Measurements from ENCODE around the gene MAP3K5. TPM values are rescaled to one million over a fixed set of nuclear protein-coding genes. Genes with fewer than 3 reads are reported as not detected.

MAP3K5 gene
- total and polyA plus RNA-seq, 9 of the 15 experiments (the other 6 are each of a cell fraction or from before 2014, with no cell fraction given) = 2.2 to 13.0 (median 9.9) TPM

DNA sequence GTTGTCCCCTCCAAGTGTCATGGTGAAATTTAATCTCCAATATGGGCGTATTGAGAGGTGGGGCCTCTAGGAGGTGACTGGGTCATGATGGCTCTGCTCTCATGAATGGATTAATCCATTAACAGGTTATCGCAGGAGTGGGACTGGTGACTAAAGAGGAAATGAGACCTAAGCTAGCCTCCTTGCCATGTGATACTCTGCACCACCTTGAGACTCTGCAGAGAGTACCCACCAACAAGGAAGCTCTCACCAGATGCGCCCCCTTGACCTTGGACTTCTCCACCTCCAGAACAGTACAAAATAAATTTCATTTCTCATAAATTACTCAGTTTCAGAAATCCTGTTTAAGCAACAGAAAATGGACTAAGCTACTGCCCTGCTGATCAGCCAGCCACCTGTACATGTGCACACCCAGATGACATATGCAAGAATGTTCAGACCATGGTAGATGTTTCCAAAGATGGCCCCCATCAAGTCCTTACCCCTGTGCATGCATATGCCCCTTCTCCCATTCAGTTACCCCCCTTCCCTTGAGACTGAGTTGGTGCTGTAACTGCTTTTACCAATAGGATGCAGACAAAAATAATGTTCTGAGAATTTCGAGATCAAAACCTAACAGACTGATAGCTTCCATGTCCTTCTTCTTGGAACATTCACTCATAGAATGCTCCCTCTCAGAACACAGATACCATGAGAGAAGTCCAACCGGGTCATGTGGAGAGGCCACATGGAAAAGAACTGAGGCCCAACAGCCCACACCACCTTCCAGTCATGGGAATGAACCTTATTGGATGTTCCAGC lies 28.4 kb downstream of the MAP3K5 start:
- Histone ChIP-seq H3K27ac (ENCODE audit: extremely low read depth, low read depth, low read length) (peak overlapping the region; percentile 40; the same call in 2 of the 3 replicates), H3K9ac (ENCODE audit: insufficient read depth in 1 of 2, low read depth in 2 of 2, low read length in 2 of 2) (no peak overlapping the region), H3K4me3 (no peak overlapping the region), H3K27me3 (ENCODE audit: control insufficient read depth in 2 of 2, insufficient read depth in 2 of 2, low read length in 2 of 2) (no peaks in the 10 kb centered on the region), H4K20me1 (replicated peaks; ENCODE audit: control insufficient read depth, insufficient read depth, low read length) (no peaks in the 10 kb centered on the region), H3K4me1 (replicated peaks in 1 of 2; ENCODE audit: control insufficient read depth in 2 of 2, insufficient read depth in 2 of 2, low read length in 2 of 2) (peaks cover 5 to 61% of the 10 kb centered on the region in 2 experiments; a peak in 4 of 5 replicates), H3K4me2 (ENCODE audit: insufficient read depth, low read length) (peak overlapping the region; percentile 24; the same call in 1 of the 2 replicates), H3K79me2 (ENCODE audit: control insufficient read depth, insufficient read depth, low read length) (peaks cover 95% of the 10 kb centered on the region), H3K36me3 (ENCODE audit: control insufficient read depth, insufficient read depth, low read length) (no peaks in the 10 kb centered on the region), H3K9me1 (ENCODE audit: control insufficient read depth, insufficient read depth, low read length) (no peaks in the 10 kb centered on the region), H2AFZ (ENCODE audit: low read depth, low read length) (no peak overlapping the region; the same call in 1 of the 2 replicates), H3K9me3 (replicated peaks; ENCODE audit: control insufficient read depth, insufficient read depth, low read depth, low read length) (no peaks in the 10 kb centered on the region)
- FAIRE-seq (peak; percentile 63), ATAC-seq (peak; percentile 9; the same call in 1 of the 3 replicates), DNase-seq (ENCODE audit: extremely low read depth in 1 of 4, low spot score in 3 of 4) (no peak)
- in situ Hi-C loops (cut with MboI) = no loop called here
- ChIA-PET POLR2A (interaction anchor here (0.8 to 2.3 kb wide), 4 partner anchors 9 to 29 kb away, joined by 4 to 10 read pairs (median 7); partner anchors contain the start of gene MAP3K5), CTCF (ENCODE audit: low intra/inter-chr PET ratio) (no interaction called here)
- no TSS peak for BruUV-seq (replicated peaks)
- 29% methylated on average over 5 of the region's 5 CpGs for WGBS (ENCODE audit: insufficient coverage, low coverage, missing lambda C conversion rate)
- intact Hi-C loops (cut with micrococcal nuclease) = no loop called here
- no peak for TF ChIP-seq ZNF347 (CRISPR knock-in tag; IDR thresholded peaks at IDR 0.05; ENCODE audit: low read depth)
- TF ChIP-seq, protein P1, sequence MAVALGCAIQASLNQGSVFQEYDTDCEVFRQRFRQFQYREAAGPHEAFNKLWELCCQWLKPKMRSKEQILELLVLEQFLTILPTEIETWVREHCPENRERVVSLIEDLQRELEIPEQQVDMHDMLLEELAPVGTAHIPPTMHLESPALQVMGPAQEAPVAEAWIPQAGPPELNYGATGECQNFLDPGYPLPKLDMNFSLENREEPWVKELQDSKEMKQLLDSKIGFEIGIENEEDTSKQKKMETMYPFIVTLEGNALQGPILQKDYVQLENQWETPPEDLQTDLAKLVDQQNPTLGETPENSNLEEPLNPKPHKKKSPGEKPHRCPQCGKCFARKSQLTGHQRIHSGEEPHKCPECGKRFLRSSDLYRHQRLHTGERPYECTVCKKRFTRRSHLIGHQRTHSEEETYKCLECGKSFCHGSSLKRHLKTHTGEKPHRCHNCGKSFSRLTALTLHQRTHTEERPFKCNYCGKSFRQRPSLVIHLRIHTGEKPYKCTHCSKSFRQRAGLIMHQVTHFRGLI (CRISPR knock-in tag; IDR thresholded peaks at IDR 0.05) = no peak
- no peak for TF ChIP-seq STAT6 (CRISPR knock-in tag; IDR thresholded peaks at IDR 0.05)
- TF ChIP-seq SPI1 (IDR thresholded peaks at IDR 0.05; ENCODE audit: borderline replicate concordance, low read depth, low read length) = no peak
- no peak for TF ChIP-seq KAT2B (IDR thresholded peaks at IDR 0.05; ENCODE audit: low read depth, low read length)
- TF ChIP-seq, protein P2, sequence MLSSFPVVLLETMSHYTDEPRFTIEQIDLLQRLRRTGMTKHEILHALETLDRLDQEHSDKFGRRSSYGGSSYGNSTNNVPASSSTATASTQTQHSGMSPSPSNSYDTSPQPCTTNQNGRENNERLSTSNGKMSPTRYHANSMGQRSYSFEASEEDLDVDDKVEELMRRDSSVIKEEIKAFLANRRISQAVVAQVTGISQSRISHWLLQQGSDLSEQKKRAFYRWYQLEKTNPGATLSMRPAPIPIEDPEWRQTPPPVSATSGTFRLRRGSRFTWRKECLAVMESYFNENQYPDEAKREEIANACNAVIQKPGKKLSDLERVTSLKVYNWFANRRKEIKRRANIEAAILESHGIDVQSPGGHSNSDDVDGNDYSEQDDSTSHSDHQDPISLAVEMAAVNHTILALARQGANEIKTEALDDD (IDR thresholded peaks at IDR 0.05) = 0 out of 2 replicates have a peak, but pooled peaks have one; percentile 28
- 0 out of 2 replicates have a peak, but pooled peaks have one; percentile 25 for TF ChIP-seq SMAD4 (CRISPR knock-in tag; conservative IDR thresholded peaks at IDR 0.05)
- no peak for TF ChIP-seq SNRNP70 (optimal IDR thresholded peaks at IDR 0.05; ENCODE audit: low read depth, low read length)
- TF ChIP-seq ZNF668 (CRISPR knock-in tag; IDR thresholded peaks at IDR 0.05) = no peak
- TF ChIP-seq EZH2 (IDR thresholded peaks at IDR 0.05; ENCODE audit: borderline replicate concordance, low read depth, low read length) = no peak
- no peak for TF ChIP-seq HNRNPL (IDR thresholded peaks at IDR 0.05; ENCODE audit: low read depth, low read length)
- no peak for TF ChIP-seq ZNF830 (CRISPR knock-in tag; IDR thresholded peaks at IDR 0.05)
